Stimulated activated CD8-positive, alpha-beta memory T cell treated with anti-CD3 and anti-CD28 coated beads, Interleukin-15, amount 100 ng/mL, for 24 hours (primary cell): ENCODE results near the gene KDM4F.

Experiments used
- DNase-seq: peaks from one replicate; pipeline ENCODE4 v3.0.0-alpha.2; 2020; ENCODE audit warnings: low read depth

Gene KDM4F

GRCh38 chr11:95091663-95092180 lies 42.5 kb downstream of the KDM4F start:
- DNase-seq: no peak

DNA sequence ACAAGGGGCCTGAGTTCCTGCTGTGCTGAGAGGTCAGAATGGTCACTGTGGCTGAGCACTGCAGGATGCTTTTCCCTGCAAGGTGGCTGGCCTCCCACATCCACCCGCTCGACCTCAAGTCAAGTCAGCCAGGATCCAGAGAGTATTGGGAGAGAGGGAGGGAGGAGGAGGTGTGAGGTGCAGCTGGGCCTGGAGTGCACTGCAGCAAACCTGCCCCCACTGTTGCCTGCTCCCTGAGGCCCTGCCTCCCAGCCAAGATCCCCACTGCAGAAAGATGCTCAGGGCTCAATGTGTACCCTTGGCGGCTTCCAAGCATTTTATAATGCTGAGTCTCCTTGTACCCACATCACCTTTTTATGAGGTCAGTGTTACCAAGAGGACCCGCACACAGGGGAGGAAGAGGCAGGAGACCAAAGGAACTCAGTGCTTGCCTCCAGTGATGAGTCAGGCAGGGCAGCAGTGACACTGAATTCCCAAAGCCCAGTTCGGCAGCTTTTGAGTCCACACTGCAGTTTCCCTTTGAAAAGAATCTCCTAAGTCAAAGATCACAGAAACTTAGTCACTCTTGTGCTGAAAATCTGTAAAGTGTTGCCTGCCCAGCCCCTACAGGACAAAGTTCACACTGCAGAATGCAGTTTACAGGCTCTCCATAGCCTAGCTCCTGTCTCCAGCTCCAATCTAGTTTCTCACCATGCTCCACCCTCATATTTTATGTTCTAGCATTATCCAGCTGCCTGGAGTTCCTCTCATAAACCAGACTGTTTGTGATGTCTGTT lies 43.5 kb downstream of the KDM4F start:
- DNase-seq: no peak

DNA sequence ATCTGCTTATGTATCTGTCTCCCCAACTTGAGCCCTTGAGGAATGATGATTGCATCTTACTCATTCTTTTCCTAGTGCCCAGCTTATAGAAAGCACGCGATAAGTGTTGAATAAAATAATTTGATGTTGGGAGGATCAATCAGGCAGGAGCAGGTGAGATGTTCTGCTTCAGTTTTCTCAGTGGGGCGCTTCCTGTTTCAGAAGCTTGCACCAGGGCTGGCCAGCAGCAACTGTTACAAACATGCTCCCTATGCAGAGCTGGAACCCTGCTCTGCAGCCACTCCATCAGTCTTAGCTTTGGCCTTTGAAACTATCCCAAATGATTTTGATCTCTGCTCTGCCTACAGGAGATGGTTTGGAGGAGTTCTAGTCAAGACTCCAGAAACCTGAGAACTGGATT lies 44.3 kb downstream of the KDM4F start:
- DNase-seq: no peak

DNA sequence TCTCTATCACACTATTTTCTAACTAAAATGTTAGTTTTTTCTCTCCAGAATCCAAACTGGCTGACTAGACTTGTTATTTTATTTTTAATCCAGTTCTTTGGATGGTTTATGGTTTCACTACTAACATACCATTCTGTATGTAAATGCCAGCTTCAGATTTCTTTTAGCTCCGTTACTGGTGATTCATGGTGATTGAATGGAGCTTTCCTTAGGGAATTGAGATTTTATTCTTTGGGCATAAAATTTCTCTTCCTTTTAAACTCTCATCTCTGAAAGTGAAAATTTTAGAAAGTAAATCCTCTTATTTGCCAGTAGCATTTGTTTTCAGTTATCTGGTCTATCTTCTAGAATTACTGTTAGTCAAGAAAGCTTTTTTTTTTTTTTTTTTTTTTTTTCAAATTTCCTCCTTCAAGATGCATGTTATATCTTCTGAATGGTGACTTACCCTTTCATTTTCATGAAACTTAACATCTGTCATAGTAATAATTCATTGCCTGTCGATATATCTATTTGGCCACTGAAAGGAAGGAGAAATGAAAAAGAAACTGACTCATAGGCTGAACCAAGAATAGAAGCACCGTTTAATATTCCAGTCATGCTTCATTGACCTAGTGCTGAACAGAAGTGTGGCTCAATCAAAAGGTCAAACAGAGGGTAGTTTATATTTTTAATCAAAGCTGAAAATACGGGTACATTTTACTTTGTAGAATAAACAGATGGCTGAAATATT lies 46.8 kb downstream of the KDM4F start:
- no peak for DNase-seq

DNA sequence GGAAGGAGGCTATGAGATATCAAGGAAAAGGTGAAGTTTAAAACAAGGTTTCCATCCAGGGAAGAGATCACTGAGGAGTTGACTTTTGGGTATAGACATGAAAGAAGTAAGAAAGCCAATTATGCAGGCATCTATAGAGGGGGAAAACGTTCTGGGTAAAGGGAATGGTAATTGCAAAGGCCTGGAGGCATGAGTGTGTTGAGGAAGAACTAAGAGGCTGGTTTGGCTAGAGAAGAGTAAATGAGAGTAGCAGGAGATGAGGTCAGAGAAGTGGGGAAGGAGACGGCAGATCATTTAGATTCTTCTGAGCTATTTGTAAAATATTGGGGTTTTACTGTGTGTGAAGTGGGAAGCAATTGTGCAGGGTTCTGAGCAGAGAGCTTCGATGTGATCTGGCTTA lies 48.0 kb downstream of the KDM4F start:
- DNase-seq: no peak

DNA sequence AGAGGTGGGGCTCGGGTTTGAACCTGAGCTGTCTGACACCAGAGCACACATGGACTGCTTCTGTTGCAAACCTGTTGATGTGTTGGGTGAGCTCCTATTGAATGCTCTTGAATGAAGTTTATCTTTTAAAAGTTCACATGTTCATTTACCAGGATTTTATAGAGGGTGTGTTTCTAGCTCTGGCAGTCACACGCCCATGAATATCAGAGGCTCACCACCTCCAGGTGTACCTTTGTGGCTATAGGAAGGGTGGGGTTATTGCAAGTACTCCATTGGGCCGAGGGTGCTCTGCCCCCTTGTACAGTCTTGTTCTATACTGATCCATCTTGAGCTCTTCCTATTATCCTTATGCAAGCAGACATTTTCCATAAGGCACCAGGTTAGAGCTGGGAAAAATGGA lies 49.6 kb downstream of the KDM4F start:
- no peak for DNase-seq

DNA sequence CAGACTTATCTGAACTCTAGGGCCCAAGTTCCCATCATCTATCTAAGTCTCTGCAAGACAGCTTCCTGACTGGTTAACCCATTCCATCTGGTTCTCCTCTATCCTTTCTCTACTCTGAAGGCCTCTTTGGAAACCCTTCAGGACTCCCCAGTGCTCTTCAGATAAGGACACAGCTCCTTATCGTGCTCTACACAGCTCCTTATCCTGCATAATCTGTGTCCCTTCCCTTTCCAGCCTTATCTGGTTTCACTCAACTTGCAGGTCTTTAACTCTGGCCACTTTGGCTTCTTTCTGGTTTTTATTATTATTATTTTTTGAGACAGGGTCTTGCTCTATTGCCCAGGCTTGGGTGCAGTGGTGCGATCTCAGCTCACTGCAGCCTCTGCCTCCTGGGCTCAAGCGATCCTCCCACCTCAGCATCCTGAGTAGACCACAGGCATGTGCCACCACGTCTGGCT lies 51.0 kb downstream of the KDM4F start:
- no peak for DNase-seq
